Measurements from ENCODE around the gene CCDC74B.
"Not testable (repeated sequence)": the region's sequence is repeated elsewhere in the genome, so short reads cannot be mapped to it uniquely, and the experiment has no call there.

DNA sequence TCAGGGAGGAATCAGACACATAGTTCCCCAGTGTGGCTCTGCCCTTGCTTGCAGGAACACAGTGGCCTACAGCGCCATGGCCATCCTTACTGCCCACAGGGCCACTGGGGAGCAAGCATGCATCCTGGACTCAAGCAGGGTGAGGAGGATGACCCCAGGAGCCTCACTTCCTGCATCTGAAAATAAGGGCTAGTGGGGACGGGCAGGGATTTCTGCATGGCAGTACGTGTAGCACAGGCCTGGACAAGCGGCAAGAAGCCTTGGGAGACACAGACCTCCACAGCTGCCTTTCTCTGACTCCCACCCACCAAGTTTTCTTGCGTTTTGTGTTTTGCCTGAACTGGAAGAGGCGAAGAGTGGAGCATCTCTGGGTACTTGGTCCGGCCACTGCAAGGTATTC, 17.6 kb upstream of the CCDC74B start:
- TF ChIP-seq, protein P1, sequence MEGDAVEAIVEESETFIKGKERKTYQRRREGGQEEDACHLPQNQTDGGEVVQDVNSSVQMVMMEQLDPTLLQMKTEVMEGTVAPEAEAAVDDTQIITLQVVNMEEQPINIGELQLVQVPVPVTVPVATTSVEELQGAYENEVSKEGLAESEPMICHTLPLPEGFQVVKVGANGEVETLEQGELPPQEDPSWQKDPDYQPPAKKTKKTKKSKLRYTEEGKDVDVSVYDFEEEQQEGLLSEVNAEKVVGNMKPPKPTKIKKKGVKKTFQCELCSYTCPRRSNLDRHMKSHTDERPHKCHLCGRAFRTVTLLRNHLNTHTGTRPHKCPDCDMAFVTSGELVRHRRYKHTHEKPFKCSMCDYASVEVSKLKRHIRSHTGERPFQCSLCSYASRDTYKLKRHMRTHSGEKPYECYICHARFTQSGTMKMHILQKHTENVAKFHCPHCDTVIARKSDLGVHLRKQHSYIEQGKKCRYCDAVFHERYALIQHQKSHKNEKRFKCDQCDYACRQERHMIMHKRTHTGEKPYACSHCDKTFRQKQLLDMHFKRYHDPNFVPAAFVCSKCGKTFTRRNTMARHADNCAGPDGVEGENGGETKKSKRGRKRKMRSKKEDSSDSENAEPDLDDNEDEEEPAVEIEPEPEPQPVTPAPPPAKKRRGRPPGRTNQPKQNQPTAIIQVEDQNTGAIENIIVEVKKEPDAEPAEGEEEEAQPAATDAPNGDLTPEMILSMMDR (IDR thresholded peaks at IDR 0.05; ENCODE audit: low read depth, low read length), result not testable (repeated sequence)
- TF ChIP-seq POLR2A (IDR thresholded peaks at IDR 0.05; ENCODE audit: extremely low read depth, insufficient read length), result not testable (repeated sequence)

Measured in NB4 (cell line).